ENCODE measurements around the gene NFE2L3. TPM values are rescaled to one million over a fixed set of nuclear protein-coding genes. Genes with fewer than 3 reads are reported as not detected.

Gene NFE2L3
- total and polyA plus RNA-seq, 2 donors (not counting 3 experiments of a cell fraction or from before 2014, with no cell fraction given), result 29.6 to 40.2 TPM

DNA sequence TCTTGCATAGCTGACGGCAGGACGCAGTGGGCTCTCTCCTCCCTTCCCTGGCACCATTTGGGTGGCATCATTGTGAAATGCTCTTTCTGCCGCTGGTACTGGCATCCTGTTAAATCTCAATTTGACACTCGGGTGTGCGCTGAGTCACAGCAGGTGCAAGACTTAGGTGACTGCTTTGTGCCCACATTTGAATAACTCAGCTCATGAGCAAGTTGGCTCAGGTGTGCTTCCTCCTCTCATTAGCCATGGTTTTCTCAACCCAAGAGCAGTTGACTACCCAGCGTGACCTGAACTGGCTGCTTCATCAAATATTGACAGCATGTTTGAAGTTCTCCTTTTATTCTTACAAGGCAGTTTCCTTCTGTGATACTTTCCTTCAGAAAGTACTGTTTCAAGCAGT is 24.6 kb upstream of the NFE2L3 start:
- H2AFZ ChIP-seq (ENCODE audit: low read depth, low read length), result no peak overlapping the region
- DNase-seq (ENCODE audit: low read depth, low spot score) (no peak), FAIRE-seq (no peak)
- ChIA-PET POLR2A (interaction anchor here (0.7 kb wide), 1 partner anchor 350 kb away, joined by 10 read pairs; no protein-coding TSS in a partner anchor), CTCF (no interaction called here)
- H3K79me2 ChIP-seq (ENCODE audit: control insufficient read depth, insufficient read depth, low read length), result no peaks in the 10 kb centered on the region
- H3K36me3 ChIP-seq (ENCODE audit: control insufficient read depth in 2 of 2, extremely low read depth in 1 of 2, insufficient read depth in 2 of 2, low read length in 2 of 2), result no peaks in the 10 kb centered on the region
- no peak overlapping the region for H3K4me2 ChIP-seq (ENCODE audit: insufficient read depth, low read length)
- no peaks in the 10 kb centered on the region for H3K4me1 ChIP-seq (ENCODE audit: control insufficient read depth, extremely low read depth, insufficient read depth, low read length)
- H3K9me1 ChIP-seq (replicated peaks; ENCODE audit: control insufficient read depth, extremely low read depth, insufficient read depth, low read length), result no peaks in the 10 kb centered on the region
- dilution Hi-C loops (cut with MboI; ENCODE audit: extremely low pct_ligation_motif_present, low sequenced_read_pairs), result no loop called here
- intact Hi-C loops (cut with micrococcal nuclease), result no loop called here
- TF ChIP-seq JUN (IDR thresholded peaks at IDR 0.05; ENCODE audit: borderline replicate concordance, insufficient read depth, insufficient read length, low read depth) (no peak), POLR2A (IDR thresholded peaks at IDR 0.05; ENCODE audit: low read depth, low read length) (no peak), EZH2 (IDR thresholded peaks at IDR 0.05; ENCODE audit: borderline replicate concordance, low read depth, low read length, severe bottlenecking) (no peak), FOS (IDR thresholded peaks at IDR 0.05; ENCODE audit: borderline replicate concordance, insufficient read depth, low read length) (no peak), POLR2AphosphoS5 (IDR thresholded peaks at IDR 0.05; ENCODE audit: insufficient read depth, low read depth, low read length) (no peak), GATA2 (IDR thresholded peaks at IDR 0.05; ENCODE audit: insufficient read depth, insufficient read length, low read depth, low read length) (no peak), MYC (IDR thresholded peaks at IDR 0.05; ENCODE audit: low read depth, low read length) (no peak)
- TF ChIP-seq, protein P1, sequence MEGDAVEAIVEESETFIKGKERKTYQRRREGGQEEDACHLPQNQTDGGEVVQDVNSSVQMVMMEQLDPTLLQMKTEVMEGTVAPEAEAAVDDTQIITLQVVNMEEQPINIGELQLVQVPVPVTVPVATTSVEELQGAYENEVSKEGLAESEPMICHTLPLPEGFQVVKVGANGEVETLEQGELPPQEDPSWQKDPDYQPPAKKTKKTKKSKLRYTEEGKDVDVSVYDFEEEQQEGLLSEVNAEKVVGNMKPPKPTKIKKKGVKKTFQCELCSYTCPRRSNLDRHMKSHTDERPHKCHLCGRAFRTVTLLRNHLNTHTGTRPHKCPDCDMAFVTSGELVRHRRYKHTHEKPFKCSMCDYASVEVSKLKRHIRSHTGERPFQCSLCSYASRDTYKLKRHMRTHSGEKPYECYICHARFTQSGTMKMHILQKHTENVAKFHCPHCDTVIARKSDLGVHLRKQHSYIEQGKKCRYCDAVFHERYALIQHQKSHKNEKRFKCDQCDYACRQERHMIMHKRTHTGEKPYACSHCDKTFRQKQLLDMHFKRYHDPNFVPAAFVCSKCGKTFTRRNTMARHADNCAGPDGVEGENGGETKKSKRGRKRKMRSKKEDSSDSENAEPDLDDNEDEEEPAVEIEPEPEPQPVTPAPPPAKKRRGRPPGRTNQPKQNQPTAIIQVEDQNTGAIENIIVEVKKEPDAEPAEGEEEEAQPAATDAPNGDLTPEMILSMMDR (IDR thresholded peaks at IDR 0.05; ENCODE audit: extremely low read depth in 1 of 2, insufficient read depth in 1 of 2, low read depth in 1 of 2, low read length in 2 of 2), result no peak
- TF ChIP-seq, protein P2, sequence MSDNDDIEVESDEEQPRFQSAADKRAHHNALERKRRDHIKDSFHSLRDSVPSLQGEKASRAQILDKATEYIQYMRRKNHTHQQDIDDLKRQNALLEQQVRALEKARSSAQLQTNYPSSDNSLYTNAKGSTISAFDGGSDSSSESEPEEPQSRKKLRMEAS (IDR thresholded peaks at IDR 0.05; ENCODE audit: insufficient read depth, insufficient read length), result no peak
- BruUV-seq (replicated peaks), result no TSS peak
- H3K9me3 ChIP-seq (replicated peaks; ENCODE audit: control insufficient read depth, insufficient read depth, low read length), result no peaks in the 10 kb centered on the region
- H3K4me3 ChIP-seq (replicated peaks in 1 of 3; ENCODE audit: insufficient read depth in 1 of 3, low read depth in 1 of 3, low read length in 3 of 3), result no peak overlapping the region
- H3K9ac ChIP-seq (replicated peaks; ENCODE audit: extremely low read depth, insufficient read depth, low read length), result no peak overlapping the region
- peaks cover 4 to 9% of the 10 kb centered on the region in 2 experiments for H3K27me3 ChIP-seq (ENCODE audit: control insufficient read depth in 2 of 2, insufficient read depth in 2 of 2, low read length in 2 of 2)
- H3K27ac ChIP-seq (ENCODE audit: insufficient read depth, low read depth, low read length), result no peak overlapping the region
- no peaks in the 10 kb centered on the region for H4K20me1 ChIP-seq (replicated peaks; ENCODE audit: control insufficient read depth, extremely low read depth, insufficient read depth, low read length)

All from endothelial cell of umbilical vein (primary cell).